K562 (cell line): ENCODE measurements around the gene SAE1. TPM values are rescaled to one million over a fixed set of nuclear protein-coding genes. Genes with fewer than 3 reads are reported as not detected.

Experiments
- ADNP ChIP-seq: fragments of 200-800 bp; sonication (Bioruptor generic); IDR thresholded peaks from 2 replicates; pipeline ENCODE4 v1.6.1; 2016; ENCODE audit warnings: missing genetic modification characterization, missing compliant biosample characterization
- ATF7 ChIP-seq: fragments of 450-650 bp; IDR thresholded peaks from 2 replicates; pipeline ENCODE4 v1.7.1; 2014; ENCODE audit warnings: mild to moderate bottlenecking, moderate library complexity
- C11orf30 ChIP-seq: fragments of 450-650 bp; IDR thresholded peaks from 2 replicates; pipeline ENCODE4 v1.6.1; 2016; ENCODE audit warnings: low read depth, mild to moderate bottlenecking
- CBFA2T2 ChIP-seq: fragments of 450-650 bp; conservative IDR thresholded peaks from 2 replicates; pipeline ENCODE4 v1.6.1; 2017; ENCODE audit warnings: mild to moderate bottlenecking
- DIDO1 ChIP-seq: fragments of 450-650 bp; IDR thresholded peaks from 2 replicates; pipeline ENCODE4 v1.6.1; 2016; ENCODE audit warnings: low read depth, missing biosample characterization, missing genetic modification characterization
- ETV6 ChIP-seq, 3 experiments: fragments of 150-350 bp in 1 of 3; sonication (generic) in 1 of 3; formaldehyde crosslinking in 1 of 3; IDR thresholded peaks; 2 replicates each; pipeline versions ENCODE4 v1.6.1 to v1.8.0; 2014 to 2022; ENCODE audit warnings: borderline replicate concordance in 2 of 3, low read depth in 2 of 3, antibody characterized with exemption in 1 of 3, low read length in 1 of 3, mild to moderate bottlenecking in 1 of 3, missing genetic modification reagents in 1 of 3
- FOXM1 ChIP-seq, 2 experiments: fragments of 450-650 bp in 1 of 2; sonication (generic) in 1 of 2; formaldehyde crosslinking in 1 of 2; IDR thresholded peaks; 2 replicates each; pipeline versions ENCODE4 v1.6.1 to v1.9.0; 2017 to 2022; ENCODE audit warnings: low read depth in 2 of 2, mild to moderate bottlenecking in 2 of 2, missing genetic modification reagents in 1 of 2, moderate library complexity in 1 of 2
- HCFC1 ChIP-seq: IDR thresholded peaks from 2 replicates; pipeline ENCODE4 v1.6.1; 2012; ENCODE audit warnings: low read depth, low read length, improper control_type of control experiment
- KAT7 ChIP-seq: sonication (generic); formaldehyde crosslinking; IDR thresholded peaks from 2 replicates; pipeline ENCODE4 v1.8.0; 2022; ENCODE audit warnings: missing genetic modification reagents, mild to moderate bottlenecking, borderline replicate concordance
- MAX ChIP-seq: sonication (generic); formaldehyde crosslinking; IDR thresholded peaks from 2 replicates; pipeline ENCODE4 v1.9.0; 2022; ENCODE audit warnings: mild to moderate bottlenecking, missing genetic modification reagents
- MXI1 ChIP-seq: IDR thresholded peaks from 2 replicates; pipeline ENCODE4 v1.6.1; 2011; ENCODE audit warnings: low read depth, mild to moderate bottlenecking, improper control_type of control experiment, low read length
- NRF1 ChIP-seq, 2 experiments: fragments of 450-650 bp; IDR thresholded peaks in 1 of 2; conservative IDR thresholded peaks in 1 of 2; 2 replicates each; pipeline ENCODE4 v1.6.1; 2014; ENCODE audit warnings: mild to moderate bottlenecking in 2 of 2
- OTX1 ChIP-seq: fragments of 450-650 bp; formaldehyde crosslinking; IDR thresholded peaks from 2 replicates; pipeline ENCODE4 v1.4.0; 2022; ENCODE audit warnings: mild to moderate bottlenecking
- PHB ChIP-seq: fragments of 250-450 bp; sonication (Bioruptor Pico); IDR thresholded peaks from 2 replicates; pipeline ENCODE4 v1.5.0; 2021
- PHF8 ChIP-seq: fragments of 200-600 bp; sonication (generic); IDR thresholded peaks from 2 replicates; pipeline ENCODE4 v1.6.1; 2012; ENCODE audit warnings: mixed run types, mild to moderate bottlenecking, inconsistent platforms, low read length, moderate library complexity, borderline replicate concordance
- POLR2G ChIP-seq: fragments of 200-400 bp; formaldehyde crosslinking; IDR thresholded peaks from 2 replicates; pipeline ENCODE4 v1.6.1; 2017; ENCODE audit warnings: low read depth, mild to moderate bottlenecking, antibody characterized with exemption, low read length, moderate library complexity
- POLR3G ChIP-seq: IDR thresholded peaks from 2 replicates; pipeline ENCODE4 v1.6.1; 2011; ENCODE audit not compliant: insufficient read length, insufficient replicate concordance; ENCODE audit errors: extremely low read depth
- PPARD ChIP-seq: fragments of 250-450 bp; sonication (Bioruptor Pico); IDR thresholded peaks from 2 replicates; pipeline ENCODE4 v1.8.0; 2022; ENCODE audit warnings: inconsistent platforms, mild to moderate bottlenecking, moderate library complexity
- RBBP5 ChIP-seq: fragments of 200-600 bp; sonication (generic); IDR thresholded peaks from 2 replicates; pipeline ENCODE4 v1.6.1; 2012; ENCODE audit warnings: borderline replicate concordance, mild to moderate bottlenecking, low read length, control low read depth, inconsistent platforms; ENCODE audit not compliant: insufficient read depth, poor library complexity, severe bottlenecking
- SIN3B ChIP-seq: fragments of 450-650 bp; IDR thresholded peaks from 2 replicates; pipeline ENCODE4 v1.6.1; 2017; ENCODE audit warnings: low read depth, mild to moderate bottlenecking, moderate library complexity
- SMARCA5 ChIP-seq: fragments of 450-650 bp; IDR thresholded peaks from 2 replicates; pipeline ENCODE4 v1.6.1; 2016
- SPI1 ChIP-seq: IDR thresholded peaks from 2 replicates; pipeline ENCODE4 v1.6.1; 2011; ENCODE audit warnings: low read depth, low read length, control low read depth, borderline replicate concordance
- TAF9B ChIP-seq: fragments of 450-650 bp; IDR thresholded peaks from 2 replicates; pipeline ENCODE4 v1.6.1; 2018; ENCODE audit warnings: mild to moderate bottlenecking; ENCODE audit not compliant: partially characterized antibody
- XRCC5 ChIP-seq: fragments of 200-400 bp; formaldehyde crosslinking; IDR thresholded peaks from 2 replicates; pipeline ENCODE4 v1.6.1; 2017; ENCODE audit warnings: low read depth, mild to moderate bottlenecking, low read length
- YY1 ChIP-seq, 3 experiments: IDR thresholded peaks; 2 replicates each; pipeline ENCODE4 v1.6.1; 2011; ENCODE audit warnings: low read length in 2 of 3, mild to moderate bottlenecking in 2 of 3, moderate library complexity in 2 of 3, borderline replicate concordance in 1 of 3, control low read depth in 1 of 3, low read depth in 1 of 3; ENCODE audit not compliant: insufficient read depth in 3 of 3, insufficient replicate concordance in 2 of 3, control insufficient read depth in 1 of 3, insufficient read length in 1 of 3; ENCODE audit errors: extremely low read depth in 1 of 3
- polyA plus RNA-seq, 8 experiments: library from polyadenylated mRNA; depleted of rRNA in 4 of 8; stranded (reverse) in 5 of 8; unstranded in 3 of 8; fragments of >200 nt; fragmentation: Nextera tagmentation in 2 of 8; fragmentation: Illumina TruSeq in 1 of 8; extraction: Ambion mirVana in 2 of 8; extraction: Trizol in 1 of 8; gene quantifications; 2 replicates each; pipeline versions ENCODE4 v1.2.1 to v1.2.3, GENCODE V29; 2011 to 2014; ENCODE audit warnings: inconsistent platforms in 1 of 8, missing spikeins in 1 of 8
- total RNA-seq, 7 experiments: library from RNA; depleted of rRNA in 6 of 7; stranded (reverse); fragments of >200 nt in 6 of 7; fragmentation: Illumina TruSeq in 2 of 7; extraction: Trizol in 2 of 7; gene quantifications; 2 replicates each; pipeline versions ENCODE4 v1.2.1 to v1.2.3, GENCODE V29; 2011 to 2021; ENCODE audit warnings: low replicate concordance in 1 of 7
- TF ChIP-seq, protein P1 (sequence below): fragments of 450-650 bp; formaldehyde crosslinking; IDR thresholded peaks from 2 replicates; pipeline ENCODE4 v1.4.0; 2020; ENCODE audit warnings: mild to moderate bottlenecking, moderate library complexity

The SAE1 gene
- total and polyA plus RNA-seq, 9 of the 15 experiments (the other 6 are each of a cell fraction or from before 2014, with no cell fraction given): 82.8 to 299 (median 217) TPM

- TF ChIP-seq KAT7 (CRISPR knock-in tag) (peak; percentile 96), PPARD (CRISPR knock-in tag) (no peak), FOXM1 (IDR thresholded peaks at IDR 0.05; ENCODE audit: low read depth) (no peak; the same call in 1 of the 2 replicates), FOXM1 (CRISPR knock-in tag; IDR thresholded peaks at IDR 0.05; ENCODE audit: low read depth) (no peak), MAX (CRISPR knock-in tag) (peak; percentile 91), DIDO1 (tag) (no peak), POLR3G (no peak), SPI1 (peak; percentile 41; the same call in 1 of the 2 replicates), C11orf30 (peak; percentile 73), ATF7 (peak; percentile 79), SMARCA5 (peak; percentile 84), HCFC1 (peak; percentile 74), XRCC5 (peak; percentile 15; the same call in 1 of the 2 replicates), PHF8 (peak; percentile 74; the same call in 1 of the 2 replicates), MXI1 (peak; percentile 80), NRF1 (conservative IDR thresholded peaks at IDR 0.05 in 1 of 2, IDR thresholded peaks at IDR 0.05 in 1 of 2) (no peak; a peak in 1 of 4 replicates), CBFA2T2 (peak; percentile 74), RBBP5 (peak; percentile 58), OTX1 (CRISPR knock-in tag) (no peak), TAF9B (peak; percentile 68), YY1 (IDR thresholded peaks at IDR 0.05; ENCODE audit: borderline replicate concordance in 1 of 3, control insufficient read depth in 1 of 3, extremely low read depth in 1 of 3, insufficient read depth in 3 of 3, insufficient read length in 1 of 3, insufficient replicate concordance in 2 of 3, low read depth in 1 of 3, low read length in 2 of 3) (peak in 2 of 3 experiments; percentile 74 to 86), POLR2G (peak; percentile 87), ETV6 (IDR thresholded peaks at IDR 0.05; ENCODE audit: borderline replicate concordance in 1 of 2, low read depth in 2 of 2, low read length in 1 of 2) (peak; percentile 89 to 92; a peak in 3 of 4 replicates), ETV6 (CRISPR knock-in tag; IDR thresholded peaks at IDR 0.05; ENCODE audit: borderline replicate concordance) (0 out of 2 replicates have a peak, but pooled peaks have one; percentile 36), ADNP (no peak), PHB (no peak), SIN3B (peak; percentile 65; the same call in 1 of the 2 replicates)
- TF ChIP-seq, protein P1, sequence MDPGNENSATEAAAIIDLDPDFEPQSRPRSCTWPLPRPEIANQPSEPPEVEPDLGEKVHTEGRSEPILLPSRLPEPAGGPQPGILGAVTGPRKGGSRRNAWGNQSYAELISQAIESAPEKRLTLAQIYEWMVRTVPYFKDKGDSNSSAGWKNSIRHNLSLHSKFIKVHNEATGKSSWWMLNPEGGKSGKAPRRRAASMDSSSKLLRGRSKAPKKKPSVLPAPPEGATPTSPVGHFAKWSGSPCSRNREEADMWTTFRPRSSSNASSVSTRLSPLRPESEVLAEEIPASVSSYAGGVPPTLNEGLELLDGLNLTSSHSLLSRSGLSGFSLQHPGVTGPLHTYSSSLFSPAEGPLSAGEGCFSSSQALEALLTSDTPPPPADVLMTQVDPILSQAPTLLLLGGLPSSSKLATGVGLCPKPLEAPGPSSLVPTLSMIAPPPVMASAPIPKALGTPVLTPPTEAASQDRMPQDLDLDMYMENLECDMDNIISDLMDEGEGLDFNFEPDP (CRISPR knock-in tag): peak; percentile 2; the same call in 1 of the 2 replicates
Measured at GRCh38 chr19:47255879-47256692, 125.5 kb downstream of the SAE1 start, which contains the start of gene CCDC9 (continued).
